ENCODE data around the gene UQCC5. TPM values are rescaled to one million over a fixed set of nuclear protein-coding genes. Genes with fewer than 3 reads are reported as not detected.

UQCC5 gene
- total RNA-seq, 1 experiment from 2014 or later: 45.8 TPM

DNA sequence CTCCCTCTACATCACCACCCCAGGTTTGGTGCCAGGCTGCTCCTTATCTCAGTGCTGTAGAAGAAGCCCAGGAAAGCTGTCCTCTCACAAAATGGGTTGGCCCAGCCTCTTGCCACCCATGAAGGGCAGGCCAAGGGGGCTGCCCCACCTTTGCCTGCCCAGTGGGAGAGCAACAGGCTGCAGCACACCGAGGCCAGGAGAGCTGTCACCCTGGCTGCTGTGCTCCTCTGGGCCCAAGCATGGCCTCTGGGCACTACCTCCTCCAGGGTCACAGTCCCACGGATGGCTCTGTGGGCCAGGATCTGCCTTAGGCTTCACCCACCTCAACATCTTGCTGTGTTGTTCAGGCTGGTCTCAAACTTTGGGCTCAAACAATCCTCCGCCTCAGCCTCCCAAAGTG lies 47.7 kb upstream of the UQCC5 start:
- H3K27me3 ChIP-seq (ENCODE audit: insufficient read depth, low read length): no peaks in the 10 kb centered on the region
- H2AFZ ChIP-seq (ENCODE audit: low read length): no peak overlapping the region
- H3T11ph ChIP-seq (ENCODE audit: low read length): no peak overlapping the region
- H2BK15ac ChIP-seq (ENCODE audit: low read depth, low read length): no peak overlapping the region
- no peak overlapping the region for H2BK120ac ChIP-seq (ENCODE audit: low read depth, low read length, poor library complexity, severe bottlenecking)
- H4K20me1 ChIP-seq (ENCODE audit: control insufficient read depth, insufficient read depth, insufficient read length): no peaks in the 10 kb centered on the region
- no peak overlapping the region for H3K18ac ChIP-seq (ENCODE audit: insufficient read length, low read depth, low read length)
- DNase-seq: no peak
- H3K4me2 ChIP-seq (ENCODE audit: insufficient read depth, insufficient read length, low read length): no peak overlapping the region
- no peak overlapping the region for H3K27ac ChIP-seq (ENCODE audit: insufficient read length, low read depth, low read length)
- TF ChIP-seq, protein P1, sequence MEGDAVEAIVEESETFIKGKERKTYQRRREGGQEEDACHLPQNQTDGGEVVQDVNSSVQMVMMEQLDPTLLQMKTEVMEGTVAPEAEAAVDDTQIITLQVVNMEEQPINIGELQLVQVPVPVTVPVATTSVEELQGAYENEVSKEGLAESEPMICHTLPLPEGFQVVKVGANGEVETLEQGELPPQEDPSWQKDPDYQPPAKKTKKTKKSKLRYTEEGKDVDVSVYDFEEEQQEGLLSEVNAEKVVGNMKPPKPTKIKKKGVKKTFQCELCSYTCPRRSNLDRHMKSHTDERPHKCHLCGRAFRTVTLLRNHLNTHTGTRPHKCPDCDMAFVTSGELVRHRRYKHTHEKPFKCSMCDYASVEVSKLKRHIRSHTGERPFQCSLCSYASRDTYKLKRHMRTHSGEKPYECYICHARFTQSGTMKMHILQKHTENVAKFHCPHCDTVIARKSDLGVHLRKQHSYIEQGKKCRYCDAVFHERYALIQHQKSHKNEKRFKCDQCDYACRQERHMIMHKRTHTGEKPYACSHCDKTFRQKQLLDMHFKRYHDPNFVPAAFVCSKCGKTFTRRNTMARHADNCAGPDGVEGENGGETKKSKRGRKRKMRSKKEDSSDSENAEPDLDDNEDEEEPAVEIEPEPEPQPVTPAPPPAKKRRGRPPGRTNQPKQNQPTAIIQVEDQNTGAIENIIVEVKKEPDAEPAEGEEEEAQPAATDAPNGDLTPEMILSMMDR (conservative IDR thresholded peaks at IDR 0.05): no peak
- Mint-ChIP-seq H3K36me3 (ENCODE audit: insufficient read depth in 1 of 3, low read depth in 3 of 3) (peaks cover 24 to 82% (median 81%) of the 10 kb centered on the region in 3 experiments), H3K9me3 (no peaks in the 10 kb centered on the region), H3K27me3 (ENCODE audit: low read depth) (no peaks in the 10 kb centered on the region), H3K4me1 (peaks cover 3 to 9% of the 10 kb centered on the region in 2 experiments; a peak in 2 of 4 replicates), H3K4me3 (no peak overlapping the region), H3K27ac (no peak overlapping the region)
- H3K14ac ChIP-seq (ENCODE audit: insufficient read depth, low read length): no peak overlapping the region
- H4K91ac ChIP-seq (ENCODE audit: insufficient read length, low read depth, low read length): no peak overlapping the region
- no peak overlapping the region for H3K56ac ChIP-seq (ENCODE audit: insufficient read length, low read depth, low read length)
- H4K5ac ChIP-seq (ENCODE audit: insufficient read length, low read depth, low read length): no peak overlapping the region
- H2BK12ac ChIP-seq (ENCODE audit: insufficient read length, low read depth, low read length): no peak overlapping the region
- H3K79me1 ChIP-seq (ENCODE audit: insufficient read depth, low read depth, low read length, poor library complexity, severe bottlenecking): no peaks in the 10 kb centered on the region
- H3K79me2 ChIP-seq (ENCODE audit: insufficient read depth, low read length): no peaks in the 10 kb centered on the region
- no peaks in the 10 kb centered on the region for H3K4me1 ChIP-seq (ENCODE audit: insufficient read depth, low read length)
- H2BK5ac ChIP-seq (ENCODE audit: insufficient read length, low read length): no peak overlapping the region
- H3K23me2 ChIP-seq (ENCODE audit: insufficient read length, low read depth, low read length, poor library complexity, severe bottlenecking): no peaks in the 10 kb centered on the region
- no peak overlapping the region for H4K8ac ChIP-seq (replicated peaks; ENCODE audit: insufficient read length, low read depth, low read length)
- no peak overlapping the region for H2BK20ac ChIP-seq (ENCODE audit: low read depth, low read length, poor library complexity, severe bottlenecking)
- H3K23ac ChIP-seq (ENCODE audit: insufficient read length, low read depth, low read length): no peak overlapping the region
- WGBS (ENCODE audit: extremely low coverage, insufficient read length, low lambda C conversion rate): no CpG with 5 or more reads among the region's 3 CpGs
- no peak overlapping the region for H2AK5ac ChIP-seq (ENCODE audit: insufficient read length, low read length)
- H3K4ac ChIP-seq (ENCODE audit: low read depth, low read length): no peak overlapping the region
- H3K9ac ChIP-seq (ENCODE audit: extremely low read depth, insufficient read length, low read length): no peak overlapping the region
- H3K9me3 ChIP-seq (ENCODE audit: control insufficient read depth, low read depth, low read length): no peaks in the 10 kb centered on the region

Measured in H9 (cell line).